SU-DHL-6 (cell line): ENCODE results near the gene NECAB2.

Source experiments
- H2AFZ ChIP-seq: fragments of 200-600 bp; sonication (generic); 2 replicates; pipeline ENCODE4 v1.6.1; 2014; ENCODE audit warnings: low read depth, mild to moderate bottlenecking, moderate library complexity, mixed read lengths, antibody characterized with exemption, low read length; ENCODE audit not compliant: severe bottlenecking
- H3F3A ChIP-seq: fragments of 200-600 bp; shearing (Covaris generic); 2 replicates; pipeline ENCODE4 v1.6.0; 2016; ENCODE audit warnings: antibody characterized with exemption, mild to moderate bottlenecking; ENCODE audit not compliant: insufficient read depth
- H3K27ac ChIP-seq: fragments of 200-600 bp; sonication (generic); 2 replicates; pipeline ENCODE4 v1.5.1; 2016; ENCODE audit warnings: low read depth, mild to moderate bottlenecking, low read length, moderate library complexity, mixed read lengths
- H3K27me3 ChIP-seq: fragments of 200-600 bp; sonication (generic), shearing (Covaris generic); 2 replicates; pipeline ENCODE4 v1.6.0; 2014; ENCODE audit warnings: mild to moderate bottlenecking, low read length
- H3K36me3 ChIP-seq: fragments of 200-600 bp; sonication (generic); 2 replicates; pipeline ENCODE4 v1.6.1; 2014; ENCODE audit warnings: mild to moderate bottlenecking, low read length, mixed read lengths
- H3K4me2 ChIP-seq: fragments of 300-600, 200-600 bp; shearing (Covaris generic), sonication (generic); 2 replicates; pipeline ENCODE4 v1.6.0; 2014; ENCODE audit warnings: low read length, low read depth, mild to moderate bottlenecking; ENCODE audit not compliant: poor library complexity, severe bottlenecking
- H3K4me3 ChIP-seq: fragments of 200-600 bp; sonication (generic); 2 replicates; pipeline ENCODE4 v1.5.1; 2014; ENCODE audit warnings: antibody characterized with exemption, low read length, mild to moderate bottlenecking, mixed read lengths; ENCODE audit not compliant: insufficient read depth, poor library complexity, severe bottlenecking
- H3K79me2 ChIP-seq: fragments of 200-600 bp; sonication (generic); 2 replicates; pipeline ENCODE4 v1.6.1; 2014; ENCODE audit warnings: mild to moderate bottlenecking, low read length, moderate library complexity; ENCODE audit not compliant: insufficient read depth
- H3K9ac ChIP-seq: fragments of 200-600 bp; sonication (generic); 2 replicates; pipeline ENCODE4 v1.7.0; 2014; ENCODE audit warnings: mild to moderate bottlenecking, low read length
- H3K9me2 ChIP-seq: fragments of 200-600 bp; sonication (generic); replicated peaks from 2 replicates; pipeline ENCODE4 v1.6.1; 2014; ENCODE audit warnings: low read length; ENCODE audit not compliant: insufficient read depth
- H3K9me3 ChIP-seq: fragments of 200-600 bp; sonication (generic); 2 replicates; pipeline ENCODE4 v1.6.1; 2014; ENCODE audit warnings: low read length, mixed read lengths; ENCODE audit not compliant: insufficient read depth
- H4K20me1 ChIP-seq: fragments of 200-600 bp; sonication (generic); 2 replicates; pipeline ENCODE4 v1.6.1; 2014; ENCODE audit warnings: low read depth, mild to moderate bottlenecking, antibody characterized with exemption, low read length, moderate library complexity, mixed read lengths
- EZH2phosphoT487 ChIP-seq: fragments of 200-600 bp; sonication (generic), shearing (Covaris generic); conservative IDR thresholded peaks from 2 replicates; pipeline ENCODE4 v1.6.1; 2018; ENCODE audit warnings: mild to moderate bottlenecking, antibody characterized with exemption, low read length, moderate library complexity, mixed read lengths
- TF ChIP-seq, protein P1 (sequence below): fragments of 200-600 bp; sonication (generic); IDR thresholded peaks from one replicate; pipeline ENCODE4 v1.5.1; 2017; ENCODE audit warnings: antibody characterized with exemption, mild to moderate bottlenecking, low read length, moderate library complexity; ENCODE audit not compliant: insufficient read depth, poor library complexity, severe bottlenecking

The NECAB2 gene

DNA sequence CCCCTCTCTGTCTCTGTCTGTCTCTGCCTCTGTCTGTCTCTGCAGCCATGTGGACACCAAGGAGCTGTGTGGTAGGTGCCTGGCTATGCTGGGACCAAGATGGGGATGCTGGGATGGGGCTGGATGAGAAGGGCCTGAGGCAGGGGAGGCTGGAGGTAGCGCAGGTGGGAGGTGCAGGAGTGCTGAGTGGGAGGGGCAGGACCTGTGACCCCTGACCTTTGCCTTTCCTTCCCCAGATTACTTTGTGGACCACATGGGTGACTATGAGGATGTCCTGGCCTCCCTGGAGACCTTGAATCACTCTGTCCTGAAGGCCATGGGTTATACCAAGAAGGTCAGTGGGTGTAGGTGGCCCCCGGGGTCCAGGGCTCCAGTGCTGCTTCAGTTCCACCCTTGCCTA lies 12.8 kb downstream of the NECAB2 start:
- TF ChIP-seq, protein P1, sequence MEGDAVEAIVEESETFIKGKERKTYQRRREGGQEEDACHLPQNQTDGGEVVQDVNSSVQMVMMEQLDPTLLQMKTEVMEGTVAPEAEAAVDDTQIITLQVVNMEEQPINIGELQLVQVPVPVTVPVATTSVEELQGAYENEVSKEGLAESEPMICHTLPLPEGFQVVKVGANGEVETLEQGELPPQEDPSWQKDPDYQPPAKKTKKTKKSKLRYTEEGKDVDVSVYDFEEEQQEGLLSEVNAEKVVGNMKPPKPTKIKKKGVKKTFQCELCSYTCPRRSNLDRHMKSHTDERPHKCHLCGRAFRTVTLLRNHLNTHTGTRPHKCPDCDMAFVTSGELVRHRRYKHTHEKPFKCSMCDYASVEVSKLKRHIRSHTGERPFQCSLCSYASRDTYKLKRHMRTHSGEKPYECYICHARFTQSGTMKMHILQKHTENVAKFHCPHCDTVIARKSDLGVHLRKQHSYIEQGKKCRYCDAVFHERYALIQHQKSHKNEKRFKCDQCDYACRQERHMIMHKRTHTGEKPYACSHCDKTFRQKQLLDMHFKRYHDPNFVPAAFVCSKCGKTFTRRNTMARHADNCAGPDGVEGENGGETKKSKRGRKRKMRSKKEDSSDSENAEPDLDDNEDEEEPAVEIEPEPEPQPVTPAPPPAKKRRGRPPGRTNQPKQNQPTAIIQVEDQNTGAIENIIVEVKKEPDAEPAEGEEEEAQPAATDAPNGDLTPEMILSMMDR = no peak
- no peak for TF ChIP-seq EZH2phosphoT487
- H3K36me3 ChIP-seq = no peaks in the 10 kb centered on the region
- no peaks in the 10 kb centered on the region for H3K27me3 ChIP-seq
- H3K9me2 ChIP-seq = no peaks in the 10 kb centered on the region
- no peaks in the 10 kb centered on the region for H3K79me2 ChIP-seq
- H3K9ac ChIP-seq = no peak overlapping the region
- no peaks in the 10 kb centered on the region for H3F3A ChIP-seq
- no peak overlapping the region for H3K4me2 ChIP-seq
- H3K27ac ChIP-seq = no peak overlapping the region
- 0 out of 2 replicates have a peak, but pooled peaks cover 8% of the 10 kb centered on the region for H3K9me3 ChIP-seq
- no peak overlapping the region for H3K4me3 ChIP-seq
- H4K20me1 ChIP-seq = no peaks in the 10 kb centered on the region
- H2AFZ ChIP-seq = no peak overlapping the region

DNA sequence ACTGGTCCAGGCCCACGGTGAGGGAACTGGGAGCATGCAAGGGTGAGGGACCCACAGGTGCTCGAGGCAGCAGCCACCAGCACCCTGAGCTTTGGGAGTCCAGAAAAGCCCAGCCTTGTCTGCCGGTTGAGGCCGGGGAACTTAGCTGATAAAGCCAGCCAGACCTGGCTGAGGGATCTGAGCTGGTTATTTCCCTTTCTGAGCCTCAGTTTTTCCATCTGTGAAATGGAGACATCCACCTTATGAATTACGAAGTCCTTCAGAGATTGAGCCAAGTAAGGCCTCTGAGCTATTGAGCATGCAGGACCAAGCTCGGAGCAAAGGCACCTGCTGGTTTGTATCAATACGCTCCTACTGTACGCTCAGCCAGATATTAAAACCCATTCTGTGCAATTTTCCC lies 13.8 kb downstream of the NECAB2 start:
- H3K79me2 ChIP-seq = no peaks in the 10 kb centered on the region
- H3K36me3 ChIP-seq = no peaks in the 10 kb centered on the region
- H3K4me3 ChIP-seq = no peak overlapping the region
- no peaks in the 10 kb centered on the region for H3F3A ChIP-seq
- H2AFZ ChIP-seq = no peak overlapping the region
- H3K27me3 ChIP-seq = no peaks in the 10 kb centered on the region
- TF ChIP-seq, protein P1 = no peak
- no peak for TF ChIP-seq EZH2phosphoT487
- H3K27ac ChIP-seq = no peak overlapping the region
- no peak overlapping the region for H3K9ac ChIP-seq
- no peaks in the 10 kb centered on the region for H4K20me1 ChIP-seq
- no peak overlapping the region for H3K4me2 ChIP-seq
- H3K9me3 ChIP-seq = 0 out of 2 replicates have a peak, but pooled peaks cover 8% of the 10 kb centered on the region
- H3K9me2 ChIP-seq = no peaks in the 10 kb centered on the region

DNA sequence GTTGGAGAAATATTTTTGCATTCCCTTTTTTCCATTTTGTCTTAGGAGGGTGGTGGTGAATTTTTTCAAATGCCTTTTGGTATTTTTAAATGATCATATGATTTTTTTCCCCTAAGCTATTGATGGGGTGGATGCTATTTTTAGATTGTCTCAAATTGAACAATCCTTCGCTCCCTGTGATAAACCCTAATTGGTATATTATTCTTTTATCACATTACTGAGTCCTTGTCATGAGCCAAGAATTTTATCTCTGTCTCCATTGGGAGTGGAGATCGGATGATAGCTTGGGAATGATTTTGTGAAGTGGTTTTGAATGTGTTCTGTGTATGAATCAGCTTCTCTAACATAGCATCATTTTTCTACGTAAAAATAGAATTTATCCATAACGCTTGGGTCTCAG lies 15.4 kb downstream of the NECAB2 start:
- Histone ChIP-seq H3K9me3 (0 out of 2 replicates have a peak, but pooled peaks cover 3% of the 10 kb centered on the region), H3F3A (no peaks in the 10 kb centered on the region), H3K9me2 (no peaks in the 10 kb centered on the region), H3K27me3 (no peaks in the 10 kb centered on the region), H2AFZ (no peak overlapping the region), H3K36me3 (no peaks in the 10 kb centered on the region), H3K4me2 (no peak overlapping the region), H3K4me3 (no peak overlapping the region), H3K9ac (no peak overlapping the region), H4K20me1 (no peaks in the 10 kb centered on the region), H3K27ac (no peak overlapping the region), H3K79me2 (no peaks in the 10 kb centered on the region)
- no peak for TF ChIP-seq EZH2phosphoT487
- TF ChIP-seq, protein P1 = no peak

DNA sequence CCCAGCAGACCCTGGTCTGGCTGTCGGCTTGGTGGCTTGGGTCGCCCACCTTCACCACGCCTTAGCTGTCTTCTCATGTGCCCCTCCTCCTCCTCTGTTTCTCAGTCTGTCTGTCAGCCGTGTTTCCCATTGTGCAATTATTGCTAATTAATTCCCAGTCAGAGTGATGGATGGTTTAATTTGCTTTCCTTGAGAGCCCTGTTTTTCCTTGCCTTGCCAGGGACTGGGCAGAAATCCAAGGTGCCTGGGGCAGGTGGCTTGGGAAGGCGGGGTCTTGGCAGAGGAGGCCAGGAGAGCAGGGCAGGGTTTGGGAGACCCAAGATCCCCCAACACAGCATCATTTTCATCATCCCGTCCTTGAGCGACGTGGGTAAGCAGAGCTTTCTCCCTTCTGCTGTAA lies 21.3 kb downstream of the NECAB2 start:
- Histone ChIP-seq H3K4me3 (no peak overlapping the region), H3K27ac (no peak overlapping the region), H3F3A (no peaks in the 10 kb centered on the region), H3K36me3 (no peaks in the 10 kb centered on the region), H3K9ac (no peak overlapping the region), H3K79me2 (no peaks in the 10 kb centered on the region), H4K20me1 (no peaks in the 10 kb centered on the region), H3K9me2 (no peaks in the 10 kb centered on the region), H2AFZ (no peak overlapping the region), H3K4me2 (no peak overlapping the region), H3K9me3 (no peaks in the 10 kb centered on the region), H3K27me3 (no peaks in the 10 kb centered on the region)
- no peak for TF ChIP-seq EZH2phosphoT487
- TF ChIP-seq, protein P1 = no peak
